ENCODE data around the gene TRMU.

DNA sequence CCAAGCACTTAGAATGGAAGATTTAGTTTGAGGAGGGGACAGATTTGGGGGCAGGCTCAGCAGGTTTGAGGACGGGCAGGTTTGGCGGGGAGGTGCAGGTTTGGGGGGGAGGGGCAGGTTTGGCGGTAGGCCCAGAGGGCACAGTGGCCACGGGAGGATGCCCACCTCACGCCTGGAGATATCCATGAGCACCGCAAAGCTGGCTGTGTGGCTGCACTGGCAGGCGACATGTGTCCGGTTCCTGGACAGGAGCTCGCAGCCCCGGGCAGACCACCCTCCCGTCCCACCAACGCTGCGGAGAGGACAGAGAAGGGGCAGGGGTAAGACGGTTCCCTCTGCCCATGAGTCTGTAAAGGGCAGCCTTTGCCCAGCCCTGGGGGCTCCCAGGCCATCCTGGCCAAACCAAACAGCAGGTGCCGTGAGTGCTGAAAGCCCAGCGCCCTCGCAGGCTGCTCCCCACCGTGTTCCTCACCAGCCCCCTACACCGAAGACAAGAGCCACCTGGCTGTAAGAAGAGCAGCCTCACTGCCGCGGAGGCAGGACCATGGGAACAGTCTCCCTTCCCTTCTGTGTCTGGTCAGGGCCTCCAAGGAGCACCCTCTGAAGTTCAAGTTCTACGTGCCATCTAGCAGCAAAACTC is 43.0 kb downstream of the TRMU start:
- TF ChIP-seq EZH2 (IDR thresholded peaks at IDR 0.05; ENCODE audit: low read depth, unreplicated experiment) (no peak), JUNB (IDR thresholded peaks at IDR 0.05; ENCODE audit: unreplicated experiment) (no peak), POLR2AphosphoS5 (IDR thresholded peaks at IDR 0.05; ENCODE audit: low read depth) (no peak), EZH2phosphoT487 (IDR thresholded peaks at IDR 0.05; ENCODE audit: unreplicated experiment) (no peak), STAT1 (IDR thresholded peaks at IDR 0.05; ENCODE audit: unreplicated experiment) (no peak), CREB1 (CRISPR knock-in tag; IDR thresholded peaks at IDR 0.05; ENCODE audit: low read depth) (no peak), ZNF331 (CRISPR knock-in tag; IDR thresholded peaks at IDR 0.05; ENCODE audit: low read depth) (no peak), NANOG (IDR thresholded peaks at IDR 0.05; ENCODE audit: borderline replicate concordance) (no peak)
- TF ChIP-seq, protein P1, sequence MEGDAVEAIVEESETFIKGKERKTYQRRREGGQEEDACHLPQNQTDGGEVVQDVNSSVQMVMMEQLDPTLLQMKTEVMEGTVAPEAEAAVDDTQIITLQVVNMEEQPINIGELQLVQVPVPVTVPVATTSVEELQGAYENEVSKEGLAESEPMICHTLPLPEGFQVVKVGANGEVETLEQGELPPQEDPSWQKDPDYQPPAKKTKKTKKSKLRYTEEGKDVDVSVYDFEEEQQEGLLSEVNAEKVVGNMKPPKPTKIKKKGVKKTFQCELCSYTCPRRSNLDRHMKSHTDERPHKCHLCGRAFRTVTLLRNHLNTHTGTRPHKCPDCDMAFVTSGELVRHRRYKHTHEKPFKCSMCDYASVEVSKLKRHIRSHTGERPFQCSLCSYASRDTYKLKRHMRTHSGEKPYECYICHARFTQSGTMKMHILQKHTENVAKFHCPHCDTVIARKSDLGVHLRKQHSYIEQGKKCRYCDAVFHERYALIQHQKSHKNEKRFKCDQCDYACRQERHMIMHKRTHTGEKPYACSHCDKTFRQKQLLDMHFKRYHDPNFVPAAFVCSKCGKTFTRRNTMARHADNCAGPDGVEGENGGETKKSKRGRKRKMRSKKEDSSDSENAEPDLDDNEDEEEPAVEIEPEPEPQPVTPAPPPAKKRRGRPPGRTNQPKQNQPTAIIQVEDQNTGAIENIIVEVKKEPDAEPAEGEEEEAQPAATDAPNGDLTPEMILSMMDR (conservative IDR thresholded peaks at IDR 0.05; ENCODE audit: low read depth in 2 of 2) = no peak
- TF ChIP-seq, protein P2, sequence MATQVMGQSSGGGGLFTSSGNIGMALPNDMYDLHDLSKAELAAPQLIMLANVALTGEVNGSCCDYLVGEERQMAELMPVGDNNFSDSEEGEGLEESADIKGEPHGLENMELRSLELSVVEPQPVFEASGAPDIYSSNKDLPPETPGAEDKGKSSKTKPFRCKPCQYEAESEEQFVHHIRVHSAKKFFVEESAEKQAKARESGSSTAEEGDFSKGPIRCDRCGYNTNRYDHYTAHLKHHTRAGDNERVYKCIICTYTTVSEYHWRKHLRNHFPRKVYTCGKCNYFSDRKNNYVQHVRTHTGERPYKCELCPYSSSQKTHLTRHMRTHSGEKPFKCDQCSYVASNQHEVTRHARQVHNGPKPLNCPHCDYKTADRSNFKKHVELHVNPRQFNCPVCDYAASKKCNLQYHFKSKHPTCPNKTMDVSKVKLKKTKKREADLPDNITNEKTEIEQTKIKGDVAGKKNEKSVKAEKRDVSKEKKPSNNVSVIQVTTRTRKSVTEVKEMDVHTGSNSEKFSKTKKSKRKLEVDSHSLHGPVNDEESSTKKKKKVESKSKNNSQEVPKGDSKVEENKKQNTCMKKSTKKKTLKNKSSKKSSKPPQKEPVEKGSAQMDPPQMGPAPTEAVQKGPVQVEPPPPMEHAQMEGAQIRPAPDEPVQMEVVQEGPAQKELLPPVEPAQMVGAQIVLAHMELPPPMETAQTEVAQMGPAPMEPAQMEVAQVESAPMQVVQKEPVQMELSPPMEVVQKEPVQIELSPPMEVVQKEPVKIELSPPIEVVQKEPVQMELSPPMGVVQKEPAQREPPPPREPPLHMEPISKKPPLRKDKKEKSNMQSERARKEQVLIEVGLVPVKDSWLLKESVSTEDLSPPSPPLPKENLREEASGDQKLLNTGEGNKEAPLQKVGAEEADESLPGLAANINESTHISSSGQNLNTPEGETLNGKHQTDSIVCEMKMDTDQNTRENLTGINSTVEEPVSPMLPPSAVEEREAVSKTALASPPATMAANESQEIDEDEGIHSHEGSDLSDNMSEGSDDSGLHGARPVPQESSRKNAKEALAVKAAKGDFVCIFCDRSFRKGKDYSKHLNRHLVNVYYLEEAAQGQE (IDR thresholded peaks at IDR 0.05; ENCODE audit: unreplicated experiment) = no peak
- TF ChIP-seq, protein P3, sequence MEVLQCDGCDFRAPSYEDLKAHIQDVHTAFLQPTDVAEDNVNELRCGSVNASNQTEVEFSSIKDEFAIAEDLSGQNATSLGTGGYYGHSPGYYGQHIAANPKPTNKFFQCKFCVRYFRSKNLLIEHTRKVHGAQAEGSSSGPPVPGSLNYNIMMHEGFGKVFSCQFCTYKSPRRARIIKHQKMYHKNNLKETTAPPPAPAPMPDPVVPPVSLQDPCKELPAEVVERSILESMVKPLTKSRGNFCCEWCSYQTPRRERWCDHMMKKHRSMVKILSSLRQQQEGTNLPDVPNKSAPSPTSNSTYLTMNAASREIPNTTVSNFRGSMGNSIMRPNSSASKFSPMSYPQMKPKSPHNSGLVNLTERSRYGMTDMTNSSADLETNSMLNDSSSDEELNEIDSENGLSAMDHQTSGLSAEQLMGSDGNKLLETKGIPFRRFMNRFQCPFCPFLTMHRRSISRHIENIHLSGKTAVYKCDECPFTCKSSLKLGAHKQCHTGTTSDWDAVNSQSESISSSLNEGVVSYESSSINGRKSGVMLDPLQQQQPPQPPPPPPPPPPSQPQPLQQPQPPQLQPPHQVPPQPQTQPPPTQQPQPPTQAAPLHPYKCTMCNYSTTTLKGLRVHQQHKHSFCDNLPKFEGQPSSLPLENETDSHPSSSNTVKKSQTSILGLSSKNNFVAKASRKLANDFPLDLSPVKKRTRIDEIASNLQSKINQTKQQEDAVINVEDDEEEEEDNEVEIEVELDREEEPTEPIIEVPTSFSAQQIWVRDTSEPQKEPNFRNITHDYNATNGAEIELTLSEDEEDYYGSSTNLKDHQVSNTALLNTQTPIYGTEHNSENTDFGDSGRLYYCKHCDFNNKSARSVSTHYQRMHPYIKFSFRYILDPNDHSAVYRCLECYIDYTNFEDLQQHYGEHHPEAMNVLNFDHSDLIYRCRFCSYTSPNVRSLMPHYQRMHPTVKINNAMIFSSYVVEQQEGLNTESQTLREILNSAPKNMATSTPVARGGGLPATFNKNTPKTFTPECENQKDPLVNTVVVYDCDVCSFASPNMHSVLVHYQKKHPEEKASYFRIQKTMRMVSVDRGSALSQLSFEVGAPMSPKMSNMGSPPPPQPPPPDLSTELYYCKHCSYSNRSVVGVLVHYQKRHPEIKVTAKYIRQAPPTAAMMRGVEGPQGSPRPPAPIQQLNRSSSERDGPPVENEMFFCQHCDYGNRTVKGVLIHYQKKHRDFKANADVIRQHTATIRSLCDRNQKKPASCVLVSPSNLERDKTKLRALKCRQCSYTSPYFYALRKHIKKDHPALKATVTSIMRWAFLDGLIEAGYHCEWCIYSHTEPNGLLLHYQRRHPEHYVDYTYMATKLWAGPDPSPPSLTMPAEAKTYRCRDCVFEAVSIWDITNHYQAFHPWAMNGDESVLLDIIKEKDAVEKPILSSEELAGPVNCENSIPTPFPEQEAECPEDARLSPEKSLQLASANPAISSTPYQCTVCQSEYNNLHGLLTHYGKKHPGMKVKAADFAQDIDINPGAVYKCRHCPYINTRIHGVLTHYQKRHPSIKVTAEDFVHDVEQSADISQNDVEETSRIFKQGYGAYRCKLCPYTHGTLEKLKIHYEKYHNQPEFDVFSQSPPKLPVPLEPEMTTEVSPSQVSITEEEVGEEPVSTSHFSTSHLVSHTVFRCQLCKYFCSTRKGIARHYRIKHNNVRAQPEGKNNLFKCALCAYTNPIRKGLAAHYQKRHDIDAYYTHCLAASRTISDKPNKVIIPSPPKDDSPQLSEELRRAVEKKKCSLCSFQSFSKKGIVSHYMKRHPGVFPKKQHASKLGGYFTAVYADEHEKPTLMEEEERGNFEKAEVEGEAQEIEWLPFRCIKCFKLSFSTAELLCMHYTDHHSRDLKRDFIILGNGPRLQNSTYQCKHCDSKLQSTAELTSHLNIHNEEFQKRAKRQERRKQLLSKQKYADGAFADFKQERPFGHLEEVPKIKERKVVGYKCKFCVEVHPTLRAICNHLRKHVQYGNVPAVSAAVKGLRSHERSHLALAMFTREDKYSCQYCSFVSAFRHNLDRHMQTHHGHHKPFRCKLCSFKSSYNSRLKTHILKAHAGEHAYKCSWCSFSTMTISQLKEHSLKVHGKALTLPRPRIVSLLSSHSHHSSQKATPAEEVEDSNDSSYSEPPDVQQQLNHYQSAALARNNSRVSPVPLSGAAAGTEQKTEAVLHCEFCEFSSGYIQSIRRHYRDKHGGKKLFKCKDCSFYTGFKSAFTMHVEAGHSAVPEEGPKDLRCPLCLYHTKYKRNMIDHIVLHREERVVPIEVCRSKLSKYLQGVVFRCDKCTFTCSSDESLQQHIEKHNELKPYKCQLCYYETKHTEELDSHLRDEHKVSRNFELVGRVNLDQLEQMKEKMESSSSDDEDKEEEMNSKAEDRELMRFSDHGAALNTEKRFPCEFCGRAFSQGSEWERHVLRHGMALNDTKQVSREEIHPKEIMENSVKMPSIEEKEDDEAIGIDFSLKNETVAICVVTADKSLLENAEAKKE (CRISPR knock-in tag; IDR thresholded peaks at IDR 0.05) = no peak
- TF ChIP-seq, protein P4, sequence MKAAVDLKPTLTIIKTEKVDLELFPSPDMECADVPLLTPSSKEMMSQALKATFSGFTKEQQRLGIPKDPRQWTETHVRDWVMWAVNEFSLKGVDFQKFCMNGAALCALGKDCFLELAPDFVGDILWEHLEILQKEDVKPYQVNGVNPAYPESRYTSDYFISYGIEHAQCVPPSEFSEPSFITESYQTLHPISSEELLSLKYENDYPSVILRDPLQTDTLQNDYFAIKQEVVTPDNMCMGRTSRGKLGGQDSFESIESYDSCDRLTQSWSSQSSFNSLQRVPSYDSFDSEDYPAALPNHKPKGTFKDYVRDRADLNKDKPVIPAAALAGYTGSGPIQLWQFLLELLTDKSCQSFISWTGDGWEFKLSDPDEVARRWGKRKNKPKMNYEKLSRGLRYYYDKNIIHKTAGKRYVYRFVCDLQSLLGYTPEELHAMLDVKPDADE (IDR thresholded peaks at IDR 0.05) = no peak

All from GM23338 (cell line).